Fibroblast of mammary gland (primary cell): ENCODE data around the gene KIF23.

Source experiments
- DNase-seq: peaks from one replicate; pipeline ENCODE4 v3.0.0-alpha.2; 2010; ENCODE audit warnings: low read depth
- H3K4me3 ChIP-seq: 2 replicates; pipeline ENCODE4 v1.5.1; 2011; ENCODE audit warnings: low read depth, mild to moderate bottlenecking, low read length, moderate library complexity; ENCODE audit not compliant: control insufficient read depth
- TF ChIP-seq, protein P1 (sequence below): conservative IDR thresholded peaks from 2 replicates; pipeline ENCODE4 v1.5.1; 2011; ENCODE audit warnings: low read depth, low read length, inconsistent platforms; ENCODE audit not compliant: control insufficient read depth, insufficient read depth

KIF23 gene

DNA sequence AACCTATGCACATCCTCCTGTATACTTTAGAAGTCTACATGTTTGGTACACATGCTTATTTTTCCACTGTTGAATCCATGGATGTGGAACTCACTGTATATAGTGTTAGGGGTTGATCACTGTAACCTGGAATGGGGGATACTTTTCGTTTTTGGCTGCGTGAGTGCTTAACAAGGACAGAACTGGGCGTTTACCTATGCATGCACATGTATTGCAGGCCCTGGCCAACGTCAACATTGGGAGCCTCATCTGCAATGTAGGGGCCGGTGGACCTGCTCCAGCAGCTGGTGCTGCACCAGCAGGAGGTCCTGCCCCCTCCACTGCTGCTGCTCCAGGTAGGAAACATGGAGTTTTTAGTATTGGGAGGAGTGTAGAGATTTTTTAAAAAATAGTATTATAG, 40.8 kb downstream of the KIF23 start:
- DNase-seq, result no peak
- peak overlapping the region; percentile 79 for H3K4me3 ChIP-seq
- TF ChIP-seq, protein P1, sequence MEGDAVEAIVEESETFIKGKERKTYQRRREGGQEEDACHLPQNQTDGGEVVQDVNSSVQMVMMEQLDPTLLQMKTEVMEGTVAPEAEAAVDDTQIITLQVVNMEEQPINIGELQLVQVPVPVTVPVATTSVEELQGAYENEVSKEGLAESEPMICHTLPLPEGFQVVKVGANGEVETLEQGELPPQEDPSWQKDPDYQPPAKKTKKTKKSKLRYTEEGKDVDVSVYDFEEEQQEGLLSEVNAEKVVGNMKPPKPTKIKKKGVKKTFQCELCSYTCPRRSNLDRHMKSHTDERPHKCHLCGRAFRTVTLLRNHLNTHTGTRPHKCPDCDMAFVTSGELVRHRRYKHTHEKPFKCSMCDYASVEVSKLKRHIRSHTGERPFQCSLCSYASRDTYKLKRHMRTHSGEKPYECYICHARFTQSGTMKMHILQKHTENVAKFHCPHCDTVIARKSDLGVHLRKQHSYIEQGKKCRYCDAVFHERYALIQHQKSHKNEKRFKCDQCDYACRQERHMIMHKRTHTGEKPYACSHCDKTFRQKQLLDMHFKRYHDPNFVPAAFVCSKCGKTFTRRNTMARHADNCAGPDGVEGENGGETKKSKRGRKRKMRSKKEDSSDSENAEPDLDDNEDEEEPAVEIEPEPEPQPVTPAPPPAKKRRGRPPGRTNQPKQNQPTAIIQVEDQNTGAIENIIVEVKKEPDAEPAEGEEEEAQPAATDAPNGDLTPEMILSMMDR, result no peak

DNA sequence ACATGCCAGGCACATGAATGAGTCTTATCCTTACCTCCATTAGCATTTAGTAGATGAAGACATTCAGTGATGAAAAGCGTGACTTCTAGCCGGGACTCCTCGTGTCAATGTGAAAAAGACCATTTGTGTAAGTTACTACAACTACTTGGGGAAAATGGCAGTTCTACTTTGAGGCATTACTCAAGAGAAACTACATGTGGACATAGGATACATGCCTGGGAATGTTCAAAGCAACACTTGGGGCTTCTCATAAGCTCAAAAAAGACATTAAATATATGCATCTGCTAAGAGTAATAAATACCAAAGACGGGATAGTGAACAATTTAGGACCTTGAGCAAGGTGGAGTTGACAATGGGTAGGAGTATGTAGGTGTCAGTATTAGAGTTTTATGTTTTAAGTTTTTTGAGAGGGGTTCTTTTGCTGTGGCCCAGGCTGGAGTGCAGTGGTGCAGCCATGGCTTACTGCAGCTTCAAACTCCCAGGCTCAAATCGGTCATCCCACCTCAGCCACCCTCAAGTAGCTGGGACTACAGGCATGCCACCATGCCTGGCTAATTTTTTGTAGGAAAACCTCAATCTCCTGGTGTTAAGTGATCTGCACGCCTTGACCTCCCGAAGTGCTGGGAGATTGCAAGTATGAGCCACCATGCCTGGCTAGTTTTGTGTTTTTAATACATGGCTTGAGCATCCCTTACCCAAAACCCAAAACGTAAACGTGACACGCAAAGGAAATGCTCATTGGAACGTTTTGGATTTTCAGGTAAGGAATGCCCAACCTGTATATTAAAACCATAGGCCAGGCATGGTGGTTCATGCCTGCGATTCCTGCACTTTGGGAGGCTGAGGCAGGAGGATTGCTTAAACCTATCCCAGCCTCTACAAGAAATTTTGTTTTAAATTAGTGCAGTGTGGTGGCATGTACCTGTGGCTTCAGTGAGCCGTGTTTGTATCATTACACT, 42.3 kb downstream of the KIF23 start:
- H3K4me3 ChIP-seq, result no peak overlapping the region
- no peak for DNase-seq
- TF ChIP-seq, protein P1, result no peak

DNA sequence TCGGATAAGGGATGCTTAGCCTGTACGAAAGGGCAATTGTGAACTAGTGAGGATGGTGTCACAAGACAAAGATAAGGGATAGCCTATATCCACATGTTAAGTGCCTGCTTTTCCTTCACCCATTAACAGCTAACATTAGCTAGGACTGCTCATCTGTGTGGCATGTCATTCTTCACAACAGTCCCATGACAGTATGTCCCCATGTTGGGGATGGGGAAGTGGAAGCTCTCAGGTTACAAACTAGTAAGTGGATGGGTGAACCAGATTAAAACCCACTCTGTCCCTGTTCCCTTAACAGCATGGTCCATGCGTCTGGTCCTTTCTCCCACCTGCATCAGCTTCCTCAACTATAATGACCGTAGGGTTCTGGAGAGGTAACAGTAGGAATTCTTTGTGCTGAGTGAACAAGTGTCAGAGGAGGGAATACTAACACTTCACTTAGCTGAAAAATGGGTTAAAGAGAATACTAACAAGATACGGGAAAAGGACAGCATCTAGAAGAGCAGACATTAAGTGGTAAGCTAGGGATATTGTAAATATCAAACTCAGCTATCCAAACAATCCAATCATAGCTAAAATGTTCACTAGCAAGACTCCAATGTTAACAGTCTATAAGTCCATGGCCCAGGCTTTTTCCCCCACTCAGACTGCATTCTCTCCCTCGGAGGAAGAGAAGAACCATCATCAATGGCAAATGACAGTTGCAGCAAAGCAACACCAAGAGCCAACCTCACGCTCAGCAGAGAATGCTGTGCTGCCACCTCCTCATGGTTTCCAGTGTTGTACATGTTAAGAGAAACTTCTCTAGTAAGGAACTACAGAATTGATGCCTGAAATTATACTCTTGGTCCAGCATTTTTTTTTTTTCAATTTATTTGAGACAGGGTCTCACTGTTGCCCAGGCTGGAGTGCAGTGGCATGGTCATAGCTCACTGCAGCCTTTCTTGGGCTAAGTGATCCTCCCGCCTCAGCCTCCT, 43.4 kb downstream of the KIF23 start:
- H3K4me3 ChIP-seq, result no peak overlapping the region
- TF ChIP-seq, protein P1, result no peak
- no peak for DNase-seq

DNA sequence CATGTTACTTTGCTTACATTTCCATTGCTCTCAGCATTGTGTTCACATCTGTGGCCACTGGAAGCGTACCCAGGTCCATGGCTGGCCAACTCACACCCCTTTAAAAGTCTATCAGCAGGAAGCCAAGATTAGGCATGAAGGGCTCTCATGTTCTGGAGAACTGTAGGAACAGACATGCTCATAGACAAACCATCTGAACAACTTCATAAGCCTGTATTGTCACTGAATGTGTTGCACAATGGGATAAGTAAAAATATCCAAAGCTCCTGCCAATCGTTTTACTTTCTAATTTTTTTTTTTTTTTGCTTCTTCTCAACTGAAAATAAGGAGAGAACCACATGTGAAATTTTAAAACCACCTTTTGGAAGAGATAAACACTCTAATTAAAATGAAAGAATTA, 44.9 kb downstream of the KIF23 start:
- TF ChIP-seq, protein P1, result no peak
- no peak for DNase-seq
- H3K4me3 ChIP-seq, result no peak overlapping the region

DNA sequence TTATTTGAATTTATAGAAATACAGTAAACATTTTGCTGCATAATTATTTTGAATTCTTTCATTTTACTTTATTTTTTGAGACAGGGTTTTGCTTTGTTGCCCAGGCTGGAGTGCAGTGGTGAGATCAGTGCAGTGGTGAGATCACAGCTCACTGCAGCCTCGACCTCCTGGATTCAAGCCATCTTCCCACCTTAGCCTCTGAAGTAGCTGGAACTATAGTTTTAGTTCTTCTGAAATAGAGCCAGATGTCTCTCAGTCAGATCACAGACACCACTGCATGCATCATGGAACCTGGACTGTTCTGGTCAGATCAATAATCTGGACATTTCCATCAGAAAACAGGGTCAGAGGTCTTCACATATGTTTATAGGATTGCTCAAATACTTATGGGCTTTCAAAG, 46.3 kb downstream of the KIF23 start:
- DNase-seq, result no peak
- H3K4me3 ChIP-seq, result no peak overlapping the region
- TF ChIP-seq, protein P1, result no peak

DNA sequence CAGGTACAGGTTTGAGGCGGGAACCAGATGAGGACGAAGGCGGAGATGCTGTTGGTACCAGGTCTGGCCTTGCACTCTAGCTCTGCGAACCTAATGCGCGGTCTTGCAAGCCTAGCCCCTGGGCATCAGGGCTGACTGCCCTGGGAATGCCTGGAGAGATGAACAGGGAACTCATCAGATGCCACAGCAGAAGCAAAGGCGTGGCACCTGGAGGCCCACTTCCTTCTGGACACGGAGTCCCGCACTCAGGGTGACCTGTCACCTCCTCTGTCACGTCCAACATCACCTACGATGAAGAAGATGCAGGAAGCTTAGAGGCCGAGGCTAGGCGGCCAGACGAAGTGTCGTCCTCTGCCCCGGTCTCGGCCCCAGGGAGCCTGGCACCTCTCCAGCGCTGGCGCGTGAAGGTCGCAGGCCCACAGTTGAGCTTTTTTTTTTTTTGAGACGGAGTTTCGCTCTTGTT, 47.9 kb downstream of the KIF23 start:
- DNase-seq, result no peak
- peak overlapping the region; percentile 48 for H3K4me3 ChIP-seq
- TF ChIP-seq, protein P1, result no peak
